ENCODE measurements around the gene FITM1. TPM values are rescaled to one million over a fixed set of nuclear protein-coding genes. Genes with fewer than 3 reads are reported as not detected.

The FITM1 gene
- total and polyA plus RNA-seq, 2 experiments from 2014 or later: 0.53 TPM; not detected in 1

GRCh38 chr14:24150993-24151392 is 20.5 kb downstream of the FITM1 start:
- ATAC-seq (no peak), DNase-seq (ENCODE audit: low spot score) (no peak)
- Histone ChIP-seq H3K79me2 (replicated peaks; ENCODE audit: insufficient read depth) (peaks cover 23% of the 10 kb centered on the region), H3K36me3 (ENCODE audit: insufficient read depth) (peaks cover 33% of the 10 kb centered on the region), H4K20me1 (replicated peaks; ENCODE audit: insufficient read depth) (peaks cover 12% of the 10 kb centered on the region; the same call in 1 of the 2 replicates), H3K4me3 (no peak overlapping the region), H3F3A (replicated peaks; ENCODE audit: low read depth) (no peaks in the 10 kb centered on the region), H3K27ac (ENCODE audit: low read depth) (no peak overlapping the region), H3K9me2 (ENCODE audit: insufficient read depth) (no peaks in the 10 kb centered on the region), H3K4me1 (ENCODE audit: insufficient read depth) (peaks cover 6% of the 10 kb centered on the region; the same call in 1 of the 2 replicates), H3K4me2 (no peak overlapping the region), H3K27me3 (ENCODE audit: insufficient read depth) (no peaks in the 10 kb centered on the region), H2AFZ (no peak overlapping the region)
- Mint-ChIP-seq H3K27ac (no peak overlapping the region), H3K4me1 (peaks cover 14% of the 10 kb centered on the region), H3K9me3 (no peaks in the 10 kb centered on the region; the same call in 2 of the 3 replicates), H3K4me3 (no peak overlapping the region), H3K36me3 (ENCODE audit: low read depth) (peaks cover 71% of the 10 kb centered on the region), H3K27me3 (ENCODE audit: insufficient read depth, low read depth, poor library complexity) (peaks cover 11% of the 10 kb centered on the region)
- TF ChIP-seq NANOG (IDR thresholded peaks at IDR 0.05; ENCODE audit: borderline replicate concordance) (no peak), CTCF (conservative IDR thresholded peaks at IDR 0.05; ENCODE audit: low read depth in 2 of 2) (no peak), ZNF462 (CRISPR knock-in tag; IDR thresholded peaks at IDR 0.05) (no peak), STAT1 (IDR thresholded peaks at IDR 0.05; ENCODE audit: unreplicated experiment) (no peak), EZH2 (IDR thresholded peaks at IDR 0.05; ENCODE audit: low read depth, unreplicated experiment) (no peak), ETS1 (IDR thresholded peaks at IDR 0.05) (no peak), EZH2phosphoT487 (IDR thresholded peaks at IDR 0.05; ENCODE audit: unreplicated experiment) (no peak), ZNF114 (CRISPR knock-in tag; IDR thresholded peaks at IDR 0.05) (no peak), CREB1 (CRISPR knock-in tag; IDR thresholded peaks at IDR 0.05; ENCODE audit: low read depth) (no peak)
